C4-2B (cell line): ENCODE measurements around the gene RCAN1.

Experiments
- CTCF ChIP-seq: fragments of 450-650 bp; conservative IDR thresholded peaks from 2 replicates; pipeline ENCODE4 v1.5.1; 2017; ENCODE audit warnings: mild to moderate bottlenecking
- ZFX ChIP-seq: fragments of 450-650 bp; IDR thresholded peaks from 2 replicates; pipeline ENCODE4 v1.6.1; 2017

DNA sequence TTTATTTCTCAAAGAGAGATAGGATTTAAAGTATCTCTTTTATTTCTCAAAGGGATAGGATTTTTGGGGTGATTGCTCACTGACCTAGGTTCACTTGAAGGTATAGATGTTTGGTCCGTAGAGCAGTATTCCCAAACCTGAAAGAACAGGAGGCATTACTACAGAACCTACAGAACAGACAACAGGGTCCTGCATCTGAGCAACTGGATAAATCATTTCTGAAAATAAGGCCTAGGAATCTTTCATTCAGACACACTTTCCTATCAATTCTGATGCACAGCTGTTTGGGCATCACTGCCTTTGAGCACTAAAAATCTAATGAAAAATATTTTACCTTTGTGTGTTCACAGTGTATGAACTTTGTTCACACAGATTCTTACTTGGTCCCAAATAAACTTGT lies 36.7 kb upstream of the RCAN1 start:
- TF ChIP-seq CTCF, result no peak
- TF ChIP-seq ZFX, result no peak
